CD4-positive, alpha-beta T cell treated with Interferon alpha-2 for 1 hour (primary cell): ENCODE measurements around the gene TXLNG.
A peak's percentile ranks its signal among the peaks of the same experiment; 100 is the strongest.

Experiments used
- DNase-seq, 2 donors: peaks; one replicate each; pipeline ENCODE4 v3.0.0-alpha.2; 2020 to 2022

Gene TXLNG

DNA sequence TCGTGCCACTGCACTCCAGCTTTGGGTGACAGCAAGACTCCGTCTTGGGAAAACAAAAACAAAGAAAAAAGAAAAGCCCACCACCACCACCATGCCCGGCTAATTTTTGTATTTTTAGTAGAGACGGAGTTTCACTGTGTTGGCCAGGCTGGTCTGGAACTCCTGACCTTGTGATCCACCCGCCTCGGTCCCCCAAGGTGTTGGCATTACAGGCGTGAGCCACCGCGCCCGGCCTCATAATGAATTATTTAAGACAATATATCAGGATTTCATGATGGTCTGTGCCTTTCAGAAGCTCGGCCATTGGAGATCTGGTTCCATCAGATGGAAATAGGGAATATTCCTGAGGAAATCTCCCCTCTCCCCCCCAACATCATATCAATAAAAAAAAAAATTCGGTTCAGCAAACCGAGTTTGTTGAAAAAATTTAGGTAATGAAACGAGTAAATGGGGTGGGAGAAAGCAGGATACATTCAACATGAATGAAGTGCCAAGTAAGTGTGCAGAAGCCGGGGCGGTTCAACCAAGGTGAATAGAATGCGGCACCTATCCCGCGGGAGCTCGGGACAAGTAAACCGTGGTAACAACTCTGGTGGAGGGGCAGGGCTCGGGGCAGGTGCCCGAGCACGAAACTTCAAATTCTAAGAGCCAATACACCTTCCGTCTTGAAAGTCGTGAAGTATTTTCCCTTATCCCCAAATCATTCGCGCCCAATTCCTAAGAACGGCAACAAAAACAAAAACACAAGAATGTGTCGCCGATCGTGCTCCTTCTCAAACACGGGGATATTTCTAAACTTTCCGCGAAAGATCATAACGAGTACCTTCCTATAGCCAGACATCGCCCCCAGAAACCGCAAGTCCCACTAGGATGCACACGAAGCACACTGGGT is 773 bp upstream of the TXLNG start:
- DNase-seq = no peak

DNA sequence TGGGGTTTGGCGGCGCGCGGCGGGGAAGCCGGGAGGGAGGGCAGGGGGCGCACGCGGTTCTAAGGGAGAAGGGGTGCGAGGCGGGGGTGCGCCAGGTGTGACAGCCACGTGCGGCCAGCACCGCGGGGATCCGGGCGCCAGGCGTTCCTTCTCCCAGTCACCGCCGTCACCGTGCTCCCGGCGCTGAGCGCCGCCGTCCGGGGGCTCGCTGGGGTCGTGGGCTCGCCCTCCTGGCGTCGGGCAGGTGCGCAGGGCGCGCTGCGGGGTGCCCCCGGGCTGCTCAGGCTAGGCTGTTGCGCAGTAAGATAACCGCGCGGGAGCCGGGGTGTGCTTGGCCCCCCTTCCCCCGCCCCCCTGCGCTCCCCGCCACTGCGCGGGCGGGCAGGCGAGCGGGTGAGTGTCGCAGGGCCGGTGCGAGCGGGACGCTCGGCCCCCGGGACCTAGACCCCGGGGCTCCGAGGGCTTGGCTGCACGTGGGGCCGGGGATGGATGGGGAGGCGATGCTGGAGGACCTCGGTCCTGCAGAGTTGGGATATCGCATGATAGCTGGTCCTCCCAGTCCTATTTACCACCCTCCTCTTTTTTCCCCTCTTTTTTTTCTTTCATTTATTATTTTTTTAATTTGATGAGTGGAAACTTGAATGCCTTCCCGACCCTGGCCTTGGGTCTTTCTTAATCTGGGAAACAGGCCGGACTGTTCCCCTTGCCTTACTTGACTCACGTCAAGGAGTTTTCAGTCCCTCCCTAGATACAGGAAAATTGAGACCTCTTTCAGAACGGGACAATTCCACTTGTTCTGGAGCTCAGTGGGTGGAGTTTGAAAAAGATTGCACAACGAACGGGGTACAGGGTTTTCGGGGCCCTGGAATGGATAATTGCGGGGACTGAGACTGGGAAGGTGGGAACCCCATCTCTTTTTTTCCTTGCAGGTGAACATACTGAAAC is 797 bp downstream of the TXLNG start:
- peak; percentile 40 to 50 for DNase-seq

DNA sequence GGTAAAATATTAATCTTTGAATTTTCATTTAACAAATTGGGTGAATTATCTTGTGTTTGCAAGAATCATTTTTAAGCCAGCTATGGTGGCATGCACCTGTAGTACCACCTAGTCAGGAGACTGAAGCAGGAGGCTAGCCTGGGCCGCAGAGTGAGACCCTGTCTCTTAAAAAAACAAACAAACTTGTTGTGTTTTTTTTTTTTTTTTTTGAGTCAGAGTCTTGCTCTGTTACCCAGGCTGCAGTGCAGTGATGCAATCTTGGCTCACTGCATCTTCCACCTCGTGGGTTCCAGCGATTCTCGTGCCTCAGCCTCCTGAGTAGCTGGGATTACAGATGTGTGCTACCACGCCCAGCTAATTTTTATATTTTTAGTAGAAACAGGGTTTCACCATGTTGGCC is 2.2 kb downstream of the TXLNG start:
- DNase-seq = no peak

DNA sequence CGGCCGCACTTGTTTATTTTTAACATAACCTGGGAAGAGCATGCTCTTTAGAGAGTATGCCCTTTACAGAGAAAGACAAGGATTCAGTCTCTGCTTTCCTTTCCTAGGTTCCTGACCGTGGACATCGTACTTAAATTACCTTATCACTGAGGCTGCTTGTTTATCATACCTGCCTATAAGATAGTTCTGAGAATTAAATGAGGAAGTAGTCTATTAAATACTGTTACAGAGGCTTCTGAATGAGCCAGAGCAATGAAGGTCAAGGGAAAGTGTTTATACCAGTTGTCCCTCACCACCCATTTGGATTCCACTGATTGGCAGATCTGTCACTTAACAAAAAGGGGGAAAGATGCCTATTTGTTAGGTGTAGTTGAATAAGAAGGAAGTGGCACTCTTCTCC is 10.0 kb downstream of the TXLNG start:
- no peak for DNase-seq

DNA sequence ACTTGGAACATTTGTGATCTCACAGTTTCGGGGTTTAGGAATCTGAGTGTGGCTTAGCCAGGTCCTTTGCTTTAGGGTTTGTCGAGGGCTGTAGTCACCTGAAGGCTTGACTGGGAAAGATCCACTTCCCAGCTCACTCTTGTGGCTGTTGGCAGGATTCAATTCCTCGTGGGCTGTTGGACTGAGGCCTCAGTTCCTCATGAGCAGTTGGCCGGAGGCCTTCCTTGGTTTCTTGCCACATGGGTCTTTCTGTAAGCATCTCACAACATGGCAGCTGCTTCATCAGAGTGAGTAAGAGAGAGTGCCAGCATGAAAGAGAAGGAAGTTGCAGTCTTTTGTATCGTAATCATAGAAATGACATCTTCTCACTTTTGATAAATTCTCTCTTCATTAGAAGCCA is 11.1 kb downstream of the TXLNG start:
- no peak for DNase-seq

DNA sequence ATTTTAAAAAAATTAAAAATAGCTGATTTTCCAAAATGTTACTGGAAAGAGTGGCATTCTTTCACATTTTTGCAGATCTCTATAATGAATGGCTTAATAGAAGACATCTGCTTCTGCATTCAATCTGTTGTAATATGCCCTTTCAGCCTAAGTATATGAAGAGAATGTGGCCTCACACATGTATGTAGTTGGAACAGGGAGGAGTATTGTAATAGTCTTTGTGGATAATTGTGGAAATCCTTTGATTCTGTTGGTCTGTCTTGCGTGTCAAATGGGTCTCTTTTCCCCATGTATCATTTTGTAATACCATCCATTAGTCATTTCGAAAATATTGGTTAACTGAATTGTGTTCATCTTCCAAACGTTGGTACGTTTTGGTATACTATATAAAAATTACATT is 11.6 kb downstream of the TXLNG start:
- DNase-seq = no peak

DNA sequence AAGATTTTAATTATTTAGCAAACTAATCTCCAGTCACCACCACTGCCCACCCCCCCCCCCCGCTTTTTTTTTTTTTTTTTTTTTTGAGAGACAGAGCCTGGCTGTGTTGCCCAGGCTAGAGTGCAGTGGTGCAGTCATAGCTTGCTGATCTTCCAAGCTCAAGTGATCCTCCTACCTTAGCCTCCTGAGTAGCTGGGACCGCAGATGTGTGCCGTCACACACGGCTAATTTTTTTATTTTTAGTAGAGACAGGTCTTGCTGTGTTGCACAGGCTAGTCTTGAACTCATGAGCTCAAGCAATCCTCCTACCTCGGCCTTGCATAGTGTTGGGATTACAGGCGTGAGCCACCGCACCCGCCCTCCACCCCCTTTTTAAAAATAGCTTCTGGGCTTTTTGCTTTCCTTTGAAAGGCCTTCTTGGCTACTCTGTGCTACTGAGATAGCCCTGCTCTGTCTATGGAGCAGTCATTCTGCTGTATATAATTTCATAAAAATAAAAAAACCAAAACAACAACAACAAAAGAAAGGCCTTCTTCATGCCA is 18.7 kb downstream of the TXLNG start:
- DNase-seq = no peak

DNA sequence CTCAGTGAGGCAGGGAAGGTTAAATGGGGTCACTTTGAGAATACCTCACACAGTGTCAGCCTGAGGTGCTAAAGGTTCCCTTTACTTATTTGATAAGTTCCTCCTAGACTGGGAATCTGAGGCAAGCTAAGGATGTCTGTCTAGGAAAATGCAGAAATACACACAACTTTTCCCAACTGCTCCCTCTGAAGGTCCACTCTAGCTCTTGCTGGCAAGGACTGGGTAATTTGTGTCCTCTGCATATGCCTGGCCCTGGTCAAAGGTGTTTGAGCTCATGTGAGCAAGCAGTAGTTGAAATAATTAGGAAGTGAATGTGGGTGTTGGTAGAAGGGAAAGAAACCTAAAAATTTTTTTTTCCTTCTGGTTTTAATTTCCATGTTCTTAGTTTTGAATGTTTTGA is 21.3 kb downstream of the TXLNG start:
- DNase-seq = no peak

DNA sequence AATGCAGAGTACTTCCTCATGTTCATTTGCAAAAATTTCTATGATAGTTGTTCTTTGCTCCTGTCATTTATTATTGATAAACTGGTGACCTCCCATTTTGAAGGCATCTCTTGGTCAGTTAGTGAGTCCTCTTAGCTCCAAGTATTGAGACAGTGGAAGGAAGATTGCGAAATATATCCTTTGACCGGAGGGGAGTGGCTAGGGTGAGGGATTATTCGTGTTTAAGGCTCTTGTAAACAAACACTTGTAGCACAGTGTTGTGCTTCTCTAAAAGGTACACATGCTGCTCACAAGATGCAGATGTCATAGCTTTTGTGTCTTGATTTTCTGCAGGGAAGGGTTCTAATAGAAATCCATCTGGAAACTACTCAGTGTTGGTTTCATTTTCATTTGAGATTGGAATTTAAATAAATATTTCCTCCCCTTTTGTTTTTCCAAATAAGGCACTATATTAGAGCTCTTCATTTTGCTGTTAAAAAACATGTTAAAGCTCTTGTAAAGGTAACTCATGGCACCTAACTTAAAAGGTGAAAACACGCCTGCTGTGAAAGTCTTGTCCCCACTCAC is 21.8 kb downstream of the TXLNG start:
- no peak for DNase-seq

DNA sequence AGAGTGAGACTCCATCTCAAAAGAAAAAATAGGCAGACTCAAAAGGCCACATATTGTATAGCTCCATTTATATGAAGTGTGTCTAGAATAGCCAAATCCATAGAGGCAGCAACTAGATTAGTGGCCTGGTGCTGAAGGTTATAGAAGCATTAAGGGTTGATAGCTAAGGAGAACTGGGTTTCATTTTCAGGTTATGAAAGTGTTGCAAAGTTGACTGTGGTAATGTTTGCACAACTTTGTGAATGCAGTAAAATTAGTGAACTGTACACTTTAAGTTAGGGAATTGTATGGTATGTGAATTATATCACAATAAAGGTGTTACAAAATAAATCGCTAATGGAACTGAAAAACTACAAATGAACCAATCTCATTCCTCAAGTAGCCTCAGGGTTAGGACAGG is 28.3 kb downstream of the TXLNG start:
- no peak for DNase-seq

DNA sequence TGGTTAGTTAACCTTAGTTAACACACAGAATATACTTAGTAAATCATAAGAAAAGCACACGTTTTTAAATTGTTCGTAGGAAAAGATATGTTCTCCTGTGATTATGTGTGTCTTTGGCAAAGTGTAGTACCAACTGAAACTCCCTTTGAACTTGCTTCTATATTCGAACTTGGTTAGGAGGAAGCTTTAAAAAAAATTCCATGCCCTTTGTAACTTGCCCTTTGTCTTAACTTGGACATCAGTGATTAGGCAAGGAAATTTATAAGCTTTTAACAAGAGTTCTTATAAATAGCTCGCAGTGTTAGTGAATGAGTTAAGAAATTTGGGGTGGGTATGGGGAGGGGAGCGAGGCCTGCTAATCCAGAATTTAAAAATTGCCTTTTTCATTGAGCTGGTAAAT is 33.4 kb downstream of the TXLNG start:
- no peak for DNase-seq

DNA sequence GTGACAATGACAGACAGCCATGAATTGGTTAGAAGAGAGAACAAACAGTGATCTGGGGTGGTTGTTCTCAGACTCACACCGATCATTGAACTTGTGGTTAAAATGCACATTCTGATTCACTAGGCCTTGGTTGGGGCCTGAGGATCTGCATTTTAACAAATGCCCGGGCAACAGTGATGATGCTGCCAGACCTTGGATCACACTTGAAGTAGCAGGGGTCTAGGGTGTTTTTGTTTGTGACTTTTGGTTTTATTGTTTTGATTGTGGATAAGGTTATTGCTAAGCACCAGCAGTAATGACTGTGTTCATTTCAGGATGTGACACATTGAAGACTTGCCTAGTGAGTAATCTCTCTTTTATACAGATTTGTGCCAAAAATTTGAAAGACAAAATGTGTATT is 36.5 kb downstream of the TXLNG start:
- DNase-seq = no peak

DNA sequence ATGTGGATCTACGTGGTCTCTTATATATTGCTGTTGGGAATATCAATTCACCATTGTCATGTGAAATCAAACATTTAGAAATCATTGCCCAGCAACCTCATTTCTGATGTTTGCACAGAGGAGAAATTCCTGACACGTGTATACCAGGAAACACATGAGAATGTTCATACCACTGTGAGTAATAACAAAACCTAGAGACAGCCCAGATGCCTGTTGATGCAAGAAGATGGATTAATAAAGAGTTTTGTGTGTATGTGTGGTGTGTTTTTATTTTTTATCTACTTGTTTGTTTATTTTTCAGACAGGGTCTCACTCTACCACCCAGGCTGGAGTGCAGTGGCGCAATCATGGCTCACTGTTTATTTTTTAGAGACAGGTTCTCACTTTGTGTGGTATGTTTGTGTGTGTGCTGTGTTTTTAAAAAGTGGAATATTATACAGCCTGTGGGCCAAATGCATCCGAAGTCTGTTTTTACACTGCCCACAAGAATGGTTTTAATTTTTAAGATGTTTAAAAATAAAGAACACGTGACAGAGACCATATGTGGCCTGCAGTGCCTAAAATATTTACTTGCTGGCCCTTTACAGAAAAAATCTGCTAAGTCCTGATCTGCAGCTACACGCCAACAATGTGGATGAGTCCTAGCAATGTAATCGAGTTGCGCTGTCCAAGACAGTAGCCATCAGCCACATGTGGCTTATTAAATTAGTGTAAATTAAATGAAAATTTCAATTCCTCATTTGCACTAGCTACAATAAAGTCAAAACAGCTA is 39.2 kb downstream of the TXLNG start:
- no peak for DNase-seq

DNA sequence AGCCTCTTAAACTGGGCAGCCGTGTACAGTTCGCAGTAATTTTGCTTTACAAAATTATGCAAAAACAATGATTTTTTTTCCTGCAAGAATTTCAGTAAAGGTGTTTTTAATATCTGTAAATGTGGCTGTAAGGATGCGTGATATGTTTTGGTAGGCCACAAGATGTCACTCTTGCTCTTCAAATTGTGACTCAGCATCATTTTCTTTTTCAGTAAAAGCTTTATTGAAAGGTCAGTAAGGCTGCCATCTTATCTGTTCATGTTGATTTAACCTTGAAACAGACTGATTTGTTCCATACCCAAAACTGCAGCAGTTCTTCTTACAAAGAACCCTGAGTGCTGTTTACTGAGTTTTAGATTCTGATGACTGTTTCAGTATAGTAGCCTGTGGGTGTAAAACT is 39.9 kb downstream of the TXLNG start:
- peak in 1 of 2 donors; percentile 44 for DNase-seq

DNA sequence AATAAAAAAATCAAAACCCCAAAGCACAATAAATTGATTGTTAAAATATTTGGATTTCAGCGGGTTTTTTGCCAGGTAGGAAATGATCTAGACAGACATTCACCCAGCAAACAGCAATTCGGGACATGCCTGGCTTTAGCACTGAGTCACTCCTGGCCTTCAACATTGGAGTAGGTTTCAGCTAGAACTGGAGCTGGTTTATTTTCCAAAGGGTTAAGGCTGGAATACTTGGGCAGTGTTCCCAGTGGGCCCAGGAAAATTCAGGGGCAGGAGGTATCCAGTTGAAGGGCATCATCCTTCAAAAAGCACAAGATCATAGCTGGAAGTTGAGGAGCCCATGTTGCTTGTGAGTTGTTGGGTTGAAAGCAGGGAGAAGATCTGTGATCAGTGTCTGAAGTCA is 41.0 kb downstream of the TXLNG start:
- no peak for DNase-seq

DNA sequence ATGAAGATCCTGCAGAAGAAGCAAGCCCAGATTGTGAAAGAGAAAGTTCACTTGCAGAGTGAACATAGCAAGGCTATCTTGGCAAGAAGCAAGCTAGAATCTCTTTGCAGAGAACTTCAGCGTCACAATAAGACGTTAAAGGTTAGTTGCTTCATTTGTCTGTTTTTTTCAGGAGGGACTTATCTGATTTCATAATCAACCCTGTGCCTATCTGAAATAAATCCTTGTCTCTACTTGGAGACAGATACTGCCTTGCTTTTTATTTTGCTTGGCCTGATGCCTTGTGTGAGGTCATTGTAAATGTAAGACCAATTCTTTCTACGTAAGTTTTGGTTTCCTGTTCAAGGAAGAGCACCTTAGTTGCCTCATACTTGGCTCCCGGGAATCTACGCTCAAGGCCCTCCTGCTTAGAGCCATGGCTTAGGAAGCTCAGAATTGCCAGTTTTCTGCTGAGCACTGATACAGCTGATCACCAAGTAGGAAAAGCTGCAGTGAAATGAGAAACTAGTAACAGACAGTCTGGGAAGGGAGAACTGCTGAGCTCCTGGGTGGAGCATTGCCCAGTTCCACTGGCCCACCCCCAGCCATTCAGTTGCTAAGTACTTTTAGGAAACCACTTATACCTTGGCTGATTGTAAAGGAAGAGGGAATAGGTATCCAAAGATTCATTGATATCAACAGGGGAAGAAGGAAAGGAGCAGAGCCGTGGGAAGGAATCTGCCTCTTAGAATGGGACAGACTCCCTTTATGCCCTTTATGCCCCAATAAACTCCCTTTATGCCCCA is 42.0 kb downstream of the TXLNG start:
- no peak for DNase-seq

DNA sequence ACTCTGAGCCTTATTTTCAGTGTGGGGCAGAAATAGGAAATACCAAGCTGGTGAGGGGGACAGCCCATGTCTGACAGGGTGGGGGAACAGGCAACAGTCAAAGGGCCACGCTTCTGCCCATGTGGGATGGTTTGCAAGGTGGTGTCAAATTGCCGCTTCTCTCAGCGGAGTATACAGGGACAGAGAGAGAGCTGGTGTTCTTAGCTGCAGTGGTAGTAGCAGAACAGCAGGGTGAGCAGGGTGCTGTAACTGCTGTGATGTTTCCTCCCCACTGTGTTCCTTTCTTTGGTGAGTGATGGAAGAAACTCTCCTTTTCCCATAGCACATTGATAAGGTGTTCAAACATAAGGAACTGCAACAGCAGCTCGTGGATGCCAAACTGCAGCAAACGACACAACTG is 46.0 kb downstream of the TXLNG start:
- no peak for DNase-seq

DNA sequence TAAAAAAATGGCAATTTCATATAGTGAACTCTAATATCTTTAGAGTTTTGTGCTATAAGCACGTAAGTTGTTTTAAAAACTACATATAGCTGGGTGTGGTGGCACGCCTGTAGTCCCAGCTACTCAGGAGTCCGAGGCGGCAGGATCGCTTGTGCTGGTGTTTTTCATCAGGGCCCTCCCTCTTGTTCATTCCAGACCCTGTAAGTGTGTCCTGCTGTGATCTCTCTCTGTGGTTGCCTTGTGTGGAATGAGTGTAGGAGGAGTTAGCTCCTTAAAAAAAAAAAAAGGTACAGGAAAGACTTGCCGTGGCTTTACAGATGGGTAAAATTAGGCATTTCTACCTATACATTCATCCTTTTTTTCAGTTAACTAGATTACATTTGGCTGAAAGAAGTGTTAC is 48.5 kb downstream of the TXLNG start:
- no peak for DNase-seq

DNA sequence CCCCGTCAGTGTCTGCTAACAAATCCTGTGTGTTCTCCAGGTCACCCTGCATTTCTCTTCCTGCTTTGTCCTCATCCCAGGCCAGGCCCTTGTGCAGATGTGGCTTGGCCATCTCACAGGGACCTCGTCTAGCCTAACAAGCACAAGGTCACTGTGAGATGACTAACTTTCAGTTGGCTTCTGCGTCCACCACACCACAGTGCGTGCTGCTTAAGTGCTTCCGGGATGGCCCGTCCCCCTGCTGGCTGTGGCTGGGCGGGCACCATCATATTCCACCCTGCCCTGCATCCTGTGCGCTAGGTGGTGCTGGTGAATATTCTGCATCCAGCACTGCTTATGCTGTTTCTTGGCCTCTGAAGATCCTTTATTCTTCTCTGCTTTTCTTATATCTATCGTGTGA is 50.1 kb downstream of the TXLNG start:
- DNase-seq = no peak

DNA sequence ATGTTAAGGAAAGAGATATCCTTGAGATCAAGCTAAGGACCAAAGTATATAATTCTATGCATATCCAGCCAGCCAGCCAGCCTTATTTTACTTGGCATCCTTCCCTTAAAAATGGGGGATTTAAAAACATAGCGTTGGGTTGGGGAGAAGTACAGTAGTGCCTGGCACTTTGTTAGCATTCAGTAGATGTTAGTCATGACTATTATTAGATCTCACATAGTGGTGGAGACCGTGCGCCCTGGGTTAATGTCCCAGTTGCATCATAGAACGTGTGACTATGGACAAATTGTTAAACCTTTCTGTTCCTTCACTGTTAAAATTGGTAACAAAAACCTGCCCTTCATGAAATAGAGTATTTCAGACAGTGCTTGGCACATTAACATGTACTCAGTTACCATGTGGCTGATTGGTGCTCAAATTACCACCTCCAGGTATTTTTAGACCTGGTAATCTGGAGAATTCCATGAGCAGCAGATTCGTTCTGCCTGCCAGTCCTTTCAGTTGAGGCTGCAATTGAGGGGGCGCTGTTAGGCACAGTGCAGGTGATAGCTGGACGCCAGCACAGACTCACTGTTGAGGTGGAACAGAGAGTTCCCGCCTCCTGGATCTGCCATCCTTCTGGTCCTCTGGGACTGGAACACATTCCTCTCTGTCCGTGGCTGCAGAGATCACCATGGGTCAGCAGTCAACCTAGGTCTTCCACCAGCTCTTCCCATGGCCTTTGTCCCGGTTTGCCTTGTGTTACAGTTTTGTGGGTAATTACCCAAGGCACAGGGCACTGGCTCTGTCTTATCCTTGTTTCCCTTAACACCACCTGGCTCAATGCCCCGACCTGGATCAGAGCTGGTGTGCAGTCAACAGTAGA is 52.2 kb downstream of the TXLNG start:
- DNase-seq = no peak
